ENCODE results near the gene RP2. TPM values are rescaled to one million over a fixed set of nuclear protein-coding genes. Genes with fewer than 3 reads are reported as not detected.

The RP2 gene
- total RNA-seq, 4 donors from 2014 or later, result 8.9 to 14.9 (median 10.5) TPM

GRCh38 chrX:46863072-46863471 is 26.2 kb downstream of the RP2 start:
- Histone ChIP-seq H3K4me3 (no peak overlapping the region), H3K27ac (no peak overlapping the region), H3K4me1 (no peaks in the 10 kb centered on the region), H3K9me3 (no peaks in the 10 kb centered on the region), H3K27me3 (no peaks in the 10 kb centered on the region), H3K36me3 (peaks cover 0 to 5% of the 10 kb centered on the region in 2 donors)
- TF ChIP-seq POLR2AphosphoS5 (IDR thresholded peaks at IDR 0.05) (no peak), POLR2A (IDR thresholded peaks at IDR 0.05) (no peak), EP300 (IDR thresholded peaks at IDR 0.05) (no peak), CTCF (IDR thresholded peaks at IDR 0.05) (no peak)
- ATAC-seq, result no peak
- whole genome bisulfite sequencing, 2 donors (ENCODE audit: low coverage in 1 of 2), result 80 to 91% methylated on average over 2 of the region's 2 CpGs

- no peak for ATAC-seq
Measured at GRCh38 chrX:46864606-46865005, 27.8 kb downstream of the RP2 start.

GRCh38 chrX:46865281-46865680 is 28.4 kb downstream of the RP2 start:
- Histone ChIP-seq H3K4me1 (no peaks in the 10 kb centered on the region), H3K27ac (no peak overlapping the region), H3K27me3 (no peaks in the 10 kb centered on the region), H3K9me3 (no peaks in the 10 kb centered on the region), H3K36me3 (peaks cover 0 to 5% of the 10 kb centered on the region in 2 donors), H3K4me3 (no peak overlapping the region)
- WGBS, 2 donors (ENCODE audit: low coverage in 1 of 2), result 29 to 56% methylated on average over 2 of the region's 4 CpGs
- TF ChIP-seq POLR2AphosphoS5 (IDR thresholded peaks at IDR 0.05), result no peak
- no peak for ATAC-seq

More at GRCh38 chrX:46864606-46865005, 27.8 kb downstream of the RP2 start:
- no peaks in the 10 kb centered on the region for H3K9me3 ChIP-seq
- H3K27ac ChIP-seq, result no peak overlapping the region
- no peaks in the 10 kb centered on the region for H3K4me1 ChIP-seq
- no peak overlapping the region for H3K4me3 ChIP-seq
- TF ChIP-seq POLR2AphosphoS5 (IDR thresholded peaks at IDR 0.05) (no peak), POLR2A (IDR thresholded peaks at IDR 0.05) (no peak), CTCF (IDR thresholded peaks at IDR 0.05) (no peak), EP300 (IDR thresholded peaks at IDR 0.05) (no peak)
- WGBS, 2 donors (ENCODE audit: low coverage in 1 of 2), result 100% methylated on average over 2 of the region's 2 CpGs; no CpG with 5 or more reads in 1 of the 2 donors
- no peaks in the 10 kb centered on the region for H3K27me3 ChIP-seq
- H3K36me3 ChIP-seq, result peaks cover 0 to 5% of the 10 kb centered on the region in 2 donors

GRCh38 chrX:46866726-46867125 is 29.9 kb downstream of the RP2 start:
- Histone ChIP-seq H3K36me3 (peaks cover 0 to 5% of the 10 kb centered on the region in 2 donors), H3K4me3 (no peak overlapping the region), H3K9me3 (no peaks in the 10 kb centered on the region), H3K27me3 (no peaks in the 10 kb centered on the region), H3K27ac (no peak overlapping the region), H3K4me1 (no peaks in the 10 kb centered on the region)
- no peak for TF ChIP-seq EP300 (IDR thresholded peaks at IDR 0.05)
- TF ChIP-seq CTCF (IDR thresholded peaks at IDR 0.05), result no peak
- no peak for TF ChIP-seq POLR2A (IDR thresholded peaks at IDR 0.05)
- TF ChIP-seq POLR2AphosphoS5 (IDR thresholded peaks at IDR 0.05), result no peak
- ATAC-seq, result no peak

GRCh38 chrX:46873746-46874145 is 36.9 kb downstream of the RP2 start:
- no peaks in the 10 kb centered on the region for H3K27me3 ChIP-seq
- H3K4me1 ChIP-seq, result no peaks in the 10 kb centered on the region
- 16 to 86% methylated on average over 1 to 2 of the region's 2 CpGs for WGBS, 2 donors (ENCODE audit: low coverage in 1 of 2)
- no peaks in the 10 kb centered on the region for H3K36me3 ChIP-seq
- ATAC-seq, result no peak
- no peak overlapping the region for H3K27ac ChIP-seq
- H3K9me3 ChIP-seq, result no peaks in the 10 kb centered on the region
- TF ChIP-seq POLR2AphosphoS5 (IDR thresholded peaks at IDR 0.05), result no peak
- no peak for TF ChIP-seq EP300 (IDR thresholded peaks at IDR 0.05)
- no peak for TF ChIP-seq POLR2A (IDR thresholded peaks at IDR 0.05)
- TF ChIP-seq CTCF (IDR thresholded peaks at IDR 0.05), result no peak
- no peak overlapping the region for H3K4me3 ChIP-seq

All from gastroesophageal sphincter (tissue), 4 donors.